K562 (cell line): Measurements from ENCODE around the gene EXOC4. TPM values are rescaled to one million over a fixed set of nuclear protein-coding genes. Genes with fewer than 3 reads are reported as not detected.

ENCODE experiments used
- ATAC-seq: fragments of 200-7000 bp; cut with Tn5 transposase; 3 replicates; pipeline ENCODE4 v1.9.1; 2020; ENCODE audit warnings: moderate library complexity
- BruUV-seq: library from RNA; stranded (reverse); fragments of 400-500 nt; replicated peaks from 2 replicates; lab custom pipeline; 2021; lab: Mats Ljungman, UMichigan
- CTCF ChIA-PET: fragments of 300-600 bp; formaldehyde crosslinking; extraction: SDS; loops from one replicate; lab custom pipeline; 2021; ENCODE audit warnings: low intra/inter-chr PET ratio; lab: Yijun Ruan, JAX
- POLR2A ChIA-PET: fragments of 300-600, 350-650 bp; sonication (Branson Sonifier 250); formaldehyde crosslinking; extraction: SDS; loops from one replicate; lab custom pipeline; 2021; ENCODE audit warnings: antibody characterized with exemption, inconsistent platforms; lab: Yijun Ruan, JAX
- DNase-seq, 4 experiments: peaks; one replicate each; pipeline versions ENCODE4 v3.0.0 to v3.0.0-alpha.2; 2011 to 2018; ENCODE audit warnings: low spot score in 3 of 4, mixed read lengths in 3 of 4; ENCODE audit errors: extremely low read depth in 1 of 4
- FAIRE-seq: peaks from 2 replicates; lab custom pipeline; 2011; peaks lifted over from hg19 to GRCh38; lab: Jason Lieb, UNC
- H2AFZ ChIP-seq: 2 replicates; pipeline ENCODE4 v1.6.0; 2011; ENCODE audit warnings: low read depth, low read length, control low read depth, inconsistent platforms
- H3K27ac ChIP-seq: fragments of 200-600 bp; 3 replicates; pipeline ENCODE4 v1.8.0; 2011; ENCODE audit warnings: low read depth, mild to moderate bottlenecking, control low read depth, inconsistent platforms, low read length, moderate library complexity, mixed read lengths; ENCODE audit errors: extremely low read depth
- H3K27me3 ChIP-seq, 2 experiments: fragments of 300-600 bp in 1 of 2; 2 replicates in 1 of 2; 3 replicates in 1 of 2; pipeline versions ENCODE4 v1.6.0 to v1.8.0; 2011; ENCODE audit warnings: inconsistent platforms in 2 of 2, low read length in 2 of 2, mild to moderate bottlenecking in 1 of 2, mixed read lengths in 1 of 2, moderate library complexity in 1 of 2; ENCODE audit not compliant: control insufficient read depth in 2 of 2, insufficient read depth in 2 of 2
- H3K36me3 ChIP-seq: fragments of 300-600 bp; 3 replicates; pipeline ENCODE4 v1.8.0; 2011; ENCODE audit warnings: mild to moderate bottlenecking, low read length, inconsistent platforms; ENCODE audit not compliant: control insufficient read depth, insufficient read depth
- H3K4me1 ChIP-seq, 2 experiments: fragments of 200-600 bp in 1 of 2; replicated peaks in 1 of 2; 2 replicates in 1 of 2; 3 replicates in 1 of 2; pipeline versions ENCODE4 v1.5.1 to v1.8.0; 2011; ENCODE audit warnings: inconsistent platforms in 2 of 2, low read length in 2 of 2, mild to moderate bottlenecking in 1 of 2, mixed read lengths in 1 of 2, moderate library complexity in 1 of 2; ENCODE audit not compliant: control insufficient read depth in 2 of 2, insufficient read depth in 2 of 2
- H3K4me2 ChIP-seq: 2 replicates; pipeline ENCODE4 v1.6.1; 2011; ENCODE audit warnings: low read length, control low read depth, inconsistent platforms, mixed read lengths; ENCODE audit not compliant: insufficient read depth
- H3K4me3 ChIP-seq: fragments of 200-600 bp; sonication (generic), shearing (Covaris generic); 2 replicates; pipeline ENCODE4 v1.5.1; 2016; ENCODE audit warnings: control low read depth, inconsistent platforms
- H3K79me2 ChIP-seq: fragments of 200-600 bp; 3 replicates; pipeline ENCODE4 v1.8.0; 2011; ENCODE audit warnings: low read length, inconsistent platforms; ENCODE audit not compliant: control insufficient read depth, insufficient read depth
- H3K9ac ChIP-seq, 2 experiments: 2 replicates each; pipeline versions ENCODE4 v1.6.0 to v1.6.1; 2011; ENCODE audit warnings: low read depth in 2 of 2, low read length in 2 of 2, control low read depth in 1 of 2, inconsistent platforms in 1 of 2, mild to moderate bottlenecking in 1 of 2, mixed read lengths in 1 of 2; ENCODE audit not compliant: insufficient read depth in 1 of 2
- H3K9me1 ChIP-seq: one replicate; pipeline ENCODE4 v1.6.0; 2011; ENCODE audit warnings: inconsistent platforms, mild to moderate bottlenecking, low read length, moderate library complexity; ENCODE audit not compliant: control insufficient read depth, insufficient read depth
- H3K9me3 ChIP-seq: replicated peaks from 2 replicates; pipeline ENCODE4 v1.5.1; 2011; ENCODE audit warnings: low read depth, low read length, inconsistent platforms; ENCODE audit not compliant: control insufficient read depth, insufficient read depth
- H4K20me1 ChIP-seq: replicated peaks from 2 replicates; pipeline ENCODE4 v1.6.1; 2011; ENCODE audit warnings: low read length, inconsistent platforms, mixed read lengths; ENCODE audit not compliant: control insufficient read depth, insufficient read depth
- ARID1B ChIP-seq: fragments of 450-650 bp; IDR thresholded peaks from 2 replicates; pipeline ENCODE4 v1.6.1; 2016; ENCODE audit warnings: antibody characterized with exemption, mild to moderate bottlenecking, inconsistent platforms
- ATF7 ChIP-seq: fragments of 450-650 bp; IDR thresholded peaks from 2 replicates; pipeline ENCODE4 v1.7.1; 2014; ENCODE audit warnings: mild to moderate bottlenecking, moderate library complexity
- CAMTA2 ChIP-seq: fragments of 250-450 bp; sonication (Bioruptor Pico); conservative IDR thresholded peaks from 2 replicates; pipeline ENCODE4 v1.5.1; 2022
- CREM ChIP-seq: IDR thresholded peaks from 2 replicates; pipeline ENCODE4 v1.6.1; 2014; ENCODE audit warnings: antibody characterized with exemption, low read depth
- JUND ChIP-seq, 2 experiments: IDR thresholded peaks; 2 replicates in 1 of 2; 3 replicates in 1 of 2; pipeline ENCODE4 v1.6.1; 2011; ENCODE audit warnings: borderline replicate concordance in 2 of 2, low read depth in 2 of 2, low read length in 2 of 2, improper control_type of control experiment in 1 of 2, missing biosample characterization in 1 of 2, missing genetic modification characterization in 1 of 2, missing genetic modification reagents in 1 of 2
- MYNN ChIP-seq, 2 experiments: sonication (generic); formaldehyde crosslinking in 1 of 2; IDR thresholded peaks; 2 replicates each; pipeline versions ENCODE4 v1.5.0 to v1.6.1; 2016 to 2020; ENCODE audit warnings: antibody characterized with exemption in 1 of 2, missing genetic modification reagents in 1 of 2
- SMARCA4 ChIP-seq: fragments of 450-650 bp; IDR thresholded peaks from 2 replicates; pipeline ENCODE4 v1.6.1; 2016
- SPI1 ChIP-seq: IDR thresholded peaks from 2 replicates; pipeline ENCODE4 v1.6.1; 2011; ENCODE audit warnings: low read depth, low read length, control low read depth, borderline replicate concordance
- WGBS: fragments of 100-300 bp; shearing (Covaris generic); methylation state at CpG from one replicate; pipeline ENCODE4 v1.1.6; 2016; ENCODE audit warnings: low coverage, mixed read lengths; ENCODE audit not compliant: insufficient coverage; ENCODE audit errors: missing lambda C conversion rate; 5-methylcytosine and 5-hydroxymethylcytosine counted together
- in situ Hi-C: fragments of 300-500 bp; cut with MboI; formaldehyde crosslinking; loops from 4 replicates; pipeline ENCODE4 v1.15.0; 2018; ENCODE audit warnings: inconsistent platforms, mixed read lengths
- intact Hi-C: fragments of 100-400 bp; cut with micrococcal nuclease; formaldehyde crosslinking; loops from 2 replicates; pipeline ENCODE4 v1.14.2; 2022
- polyA plus RNA-seq, 8 experiments: library from polyadenylated mRNA; depleted of rRNA in 4 of 8; stranded (reverse) in 5 of 8; unstranded in 3 of 8; fragments of >200 nt; fragmentation: Nextera tagmentation in 2 of 8; fragmentation: Illumina TruSeq in 1 of 8; extraction: Ambion mirVana in 2 of 8; extraction: Trizol in 1 of 8; gene quantifications; 2 replicates each; pipeline versions ENCODE4 v1.2.1 to v1.2.3, GENCODE V29; 2011 to 2014; ENCODE audit warnings: inconsistent platforms in 1 of 8, missing spikeins in 1 of 8
- total RNA-seq, 7 experiments: library from RNA; depleted of rRNA in 6 of 7; stranded (reverse); fragments of >200 nt in 6 of 7; fragmentation: Illumina TruSeq in 2 of 7; extraction: Trizol in 2 of 7; gene quantifications; 2 replicates each; pipeline versions ENCODE4 v1.2.1 to v1.2.3, GENCODE V29; 2011 to 2021; ENCODE audit warnings: low replicate concordance in 1 of 7
- TF ChIP-seq, protein P1 (sequence below), 2 experiments: fragments of 450-650 bp in 1 of 2; sonication (generic) in 1 of 2; formaldehyde crosslinking in 1 of 2; IDR thresholded peaks in 1 of 2; conservative IDR thresholded peaks in 1 of 2; 2 replicates each; pipeline versions ENCODE4 v1.6.1 to v1.8.1; 2016 to 2023; ENCODE audit warnings: mild to moderate bottlenecking in 2 of 2, moderate library complexity in 2 of 2, inconsistent platforms in 1 of 2, missing genetic modification reagents in 1 of 2
- TF ChIP-seq, protein P2 (sequence below): fragments of 450-650 bp; conservative IDR thresholded peaks from 2 replicates; pipeline ENCODE4 v1.6.1; 2016; ENCODE audit warnings: missing genetic modification characterization, low read depth, mild to moderate bottlenecking, missing compliant biosample characterization, moderate library complexity
- TF ChIP-seq, protein P3 (sequence below): sonication (generic); formaldehyde crosslinking; IDR thresholded peaks from 2 replicates; pipeline ENCODE4 v1.8.1; 2022; ENCODE audit warnings: missing genetic modification reagents

EXOC4 gene
- total and polyA plus RNA-seq, 9 of the 15 experiments (the other 6 are each of a cell fraction or from before 2014, with no cell fraction given), result 18.5 to 73.1 (median 46.6) TPM

DNA sequence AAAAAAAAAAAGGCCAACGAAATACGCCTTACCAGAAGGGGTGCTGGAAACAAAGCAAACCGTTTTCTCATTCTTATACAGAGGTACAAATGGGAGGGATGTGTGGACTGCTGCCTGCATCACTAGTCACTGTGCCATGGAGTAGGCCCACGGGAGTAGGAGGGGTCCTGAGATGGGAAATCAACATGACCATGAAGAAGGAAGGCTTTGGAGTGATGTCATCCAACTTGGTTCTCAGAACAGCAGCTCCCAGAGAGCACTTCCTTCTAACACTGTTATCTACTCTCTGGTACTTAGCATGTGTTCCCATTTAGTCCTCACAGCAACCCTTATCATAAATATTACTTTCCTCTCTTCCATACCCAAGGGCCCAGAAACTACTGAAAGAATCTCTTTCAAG is 814.3 kb downstream of the EXOC4 start:
- Histone ChIP-seq H4K20me1 (no peaks in the 10 kb centered on the region), H3K27ac (no peak overlapping the region), H3K9me1 (no peaks in the 10 kb centered on the region), H3K36me3 (no peaks in the 10 kb centered on the region), H2AFZ (no peak overlapping the region), H3K9ac (no peak overlapping the region), H3K79me2 (no peaks in the 10 kb centered on the region), H3K9me3 (no peaks in the 10 kb centered on the region), H3K4me2 (no peak overlapping the region), H3K4me1 (peaks cover 0 to 19% of the 10 kb centered on the region in 2 experiments; a peak in 3 of 5 replicates), H3K4me3 (no peak overlapping the region), H3K27me3 (no peaks in the 10 kb centered on the region)
- POLR2A ChIA-PET, result no interaction called here
- WGBS, result 64% methylated on average over 4 of the region's 4 CpGs
- CTCF ChIA-PET, result no interaction called here
- in situ Hi-C loops, result no loop called here
- intact Hi-C loops, result no loop called here
- DNase-seq (peak in 1 of 4 experiments; percentile 51), ATAC-seq (peak; percentile 58), FAIRE-seq (peak; percentile 40)
- TF ChIP-seq SMARCA4 (0 out of 2 replicates have a peak, but pooled peaks have one; percentile 24), SPI1 (peak; percentile 56; the same call in 1 of the 2 replicates), MYNN (IDR thresholded peaks at IDR 0.05) (no peak), MYNN (CRISPR knock-in tag; IDR thresholded peaks at IDR 0.05) (no peak), CREM (peak; percentile 34; the same call in 1 of the 2 replicates), ATF7 (peak; percentile 77; the same call in 1 of the 2 replicates), ARID1B (0 out of 2 replicates have a peak, but pooled peaks have one; percentile 13), CAMTA2 (no peak), JUND (IDR thresholded peaks at IDR 0.05; ENCODE audit: borderline replicate concordance, low read depth, low read length) (peak; percentile 74), JUND (tag; IDR thresholded peaks at IDR 0.05; ENCODE audit: borderline replicate concordance, low read depth, low read length) (peak; percentile 76; the same call in 1 of the 3 replicates)
- TF ChIP-seq, protein P1, sequence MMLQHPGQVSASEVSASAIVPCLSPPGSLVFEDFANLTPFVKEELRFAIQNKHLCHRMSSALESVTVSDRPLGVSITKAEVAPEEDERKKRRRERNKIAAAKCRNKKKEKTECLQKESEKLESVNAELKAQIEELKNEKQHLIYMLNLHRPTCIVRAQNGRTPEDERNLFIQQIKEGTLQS (IDR thresholded peaks at IDR 0.05), result peak; percentile 56
- TF ChIP-seq, protein P1 (CRISPR knock-in tag; conservative IDR thresholded peaks at IDR 0.05), result no peak
- TF ChIP-seq, protein P2, sequence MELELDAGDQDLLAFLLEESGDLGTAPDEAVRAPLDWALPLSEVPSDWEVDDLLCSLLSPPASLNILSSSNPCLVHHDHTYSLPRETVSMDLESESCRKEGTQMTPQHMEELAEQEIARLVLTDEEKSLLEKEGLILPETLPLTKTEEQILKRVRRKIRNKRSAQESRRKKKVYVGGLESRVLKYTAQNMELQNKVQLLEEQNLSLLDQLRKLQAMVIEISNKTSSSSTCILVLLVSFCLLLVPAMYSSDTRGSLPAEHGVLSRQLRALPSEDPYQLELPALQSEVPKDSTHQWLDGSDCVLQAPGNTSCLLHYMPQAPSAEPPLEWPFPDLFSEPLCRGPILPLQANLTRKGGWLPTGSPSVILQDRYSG (tag), result no peak
- TF ChIP-seq, protein P3, sequence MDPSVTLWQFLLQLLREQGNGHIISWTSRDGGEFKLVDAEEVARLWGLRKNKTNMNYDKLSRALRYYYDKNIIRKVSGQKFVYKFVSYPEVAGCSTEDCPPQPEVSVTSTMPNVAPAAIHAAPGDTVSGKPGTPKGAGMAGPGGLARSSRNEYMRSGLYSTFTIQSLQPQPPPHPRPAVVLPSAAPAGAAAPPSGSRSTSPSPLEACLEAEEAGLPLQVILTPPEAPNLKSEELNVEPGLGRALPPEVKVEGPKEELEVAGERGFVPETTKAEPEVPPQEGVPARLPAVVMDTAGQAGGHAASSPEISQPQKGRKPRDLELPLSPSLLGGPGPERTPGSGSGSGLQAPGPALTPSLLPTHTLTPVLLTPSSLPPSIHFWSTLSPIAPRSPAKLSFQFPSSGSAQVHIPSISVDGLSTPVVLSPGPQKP, result no peak
- BruUV-seq, result no TSS peak
